NCI-H510A (cell line): ENCODE results near the gene NAT9.

Source experiments
- DNase-seq: peaks from one replicate; lab custom pipeline; 2025; lab: John Stamatoyannopoulos, UW

The NAT9 gene

DNA sequence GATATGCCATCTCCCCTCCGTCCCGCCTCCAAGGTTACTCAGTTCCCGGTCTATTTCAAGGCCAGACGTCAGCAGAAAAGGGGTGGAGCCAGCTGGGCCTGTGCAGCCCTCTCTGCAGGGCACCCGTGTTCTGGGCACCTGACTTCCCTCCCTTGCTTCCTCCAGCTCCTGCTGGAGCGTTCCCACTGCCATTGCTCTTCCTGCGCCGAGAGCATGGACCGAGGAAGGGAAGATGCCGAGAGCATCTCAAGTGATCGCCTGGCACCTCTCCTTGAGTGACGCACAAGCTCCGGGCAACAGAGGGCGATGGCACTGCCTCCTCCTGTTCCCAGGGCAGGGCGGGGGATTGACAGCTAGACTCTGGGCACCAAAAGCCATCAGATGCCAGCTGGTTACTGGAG is 29.4 kb upstream of the NAT9 start:
- DNase-seq = no peak

DNA sequence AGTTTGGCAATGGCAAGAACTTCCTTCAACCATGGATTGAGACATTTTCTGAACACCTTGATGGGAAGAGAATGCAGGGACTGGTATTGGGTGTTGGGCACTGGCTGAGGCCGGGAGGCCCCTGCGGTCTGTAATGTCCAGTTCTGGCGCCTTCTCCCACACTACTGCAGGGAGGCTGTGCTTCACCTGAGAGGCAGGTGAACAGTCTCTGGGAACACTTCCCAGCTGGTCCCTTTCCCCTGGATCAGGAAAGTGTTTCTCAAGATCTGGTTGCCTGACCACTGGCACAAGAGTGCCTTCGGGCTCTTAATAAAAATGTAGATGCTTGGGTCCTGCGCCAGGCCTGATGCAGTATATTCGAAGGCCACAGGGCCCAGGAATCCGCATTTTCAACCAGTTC is 28.5 kb upstream of the NAT9 start:
- no peak for DNase-seq

GRCh38 chr17:74803971-74804370 is 27.8 kb upstream of the NAT9 start:
- DNase-seq = no peak

- no peak for DNase-seq
Observed at GRCh38 chr17:74803388-74803930, 27.3 kb upstream of the NAT9 start.

GRCh38 chr17:74801896-74802295 is 25.8 kb upstream of the NAT9 start:
- no peak for DNase-seq

DNA sequence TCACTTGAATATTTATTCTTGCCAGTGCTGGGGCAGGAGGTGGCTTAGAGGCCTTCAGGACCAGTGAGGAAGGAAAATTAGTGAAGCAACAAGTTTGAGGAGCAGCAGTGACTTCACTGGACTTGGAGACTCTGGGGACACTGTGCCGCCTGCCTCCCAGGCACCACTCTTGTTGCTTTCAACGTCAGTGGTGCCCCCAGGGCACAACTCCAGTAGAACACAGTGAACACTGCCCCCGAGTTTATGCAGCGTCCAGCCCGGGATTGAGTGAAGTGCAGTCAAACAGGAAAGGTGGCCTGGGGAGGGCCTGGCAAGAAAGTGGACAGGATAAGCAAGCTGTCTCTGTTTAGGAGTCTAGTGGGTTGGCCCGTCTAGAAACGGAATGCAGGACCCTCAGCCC is 24.4 kb upstream of the NAT9 start:
- no peak for DNase-seq

DNA sequence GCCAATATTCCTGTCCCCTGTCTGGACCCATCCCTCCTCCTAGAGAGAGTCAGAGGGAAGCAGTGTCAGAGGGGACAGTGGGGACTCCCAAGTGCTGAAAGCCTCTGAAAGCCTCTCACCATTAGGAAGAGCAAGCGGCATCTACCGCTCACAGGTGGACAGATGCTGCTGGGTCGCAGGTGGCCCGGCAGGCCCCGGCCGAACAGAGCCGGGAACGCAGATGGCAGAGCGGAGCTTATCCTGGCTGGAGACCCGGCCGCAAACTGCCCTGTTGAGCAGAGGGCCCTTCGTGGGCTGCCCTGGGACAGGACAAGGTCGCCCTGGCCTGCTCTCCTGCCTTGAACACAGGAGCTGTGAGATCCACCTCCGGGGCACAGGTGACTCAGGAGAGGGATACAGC is 23.0 kb upstream of the NAT9 start:
- DNase-seq = no peak

DNA sequence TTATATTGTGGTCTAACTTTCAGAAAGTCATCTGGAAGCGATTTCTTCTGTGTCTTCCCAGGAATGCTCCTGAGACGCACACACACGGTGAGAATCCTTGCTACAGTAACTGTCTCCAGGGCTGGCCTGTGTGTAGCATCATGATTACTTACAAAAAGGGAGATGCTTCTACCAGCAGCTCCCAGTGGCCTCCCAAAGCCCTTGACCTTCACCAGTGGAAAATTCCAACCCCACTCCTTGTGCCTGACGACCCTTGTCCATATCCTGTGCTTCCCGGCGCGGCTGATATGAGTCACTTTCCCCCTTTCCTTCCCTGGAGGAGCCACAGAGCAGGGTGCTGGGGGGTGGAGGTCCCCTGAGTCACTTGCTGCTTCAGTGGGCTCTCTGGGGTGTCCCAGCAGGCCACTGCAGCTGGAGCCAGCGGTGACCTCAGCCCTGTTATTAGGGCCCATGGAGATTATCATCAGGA is 22.1 kb upstream of the NAT9 start:
- no peak for DNase-seq

DNA sequence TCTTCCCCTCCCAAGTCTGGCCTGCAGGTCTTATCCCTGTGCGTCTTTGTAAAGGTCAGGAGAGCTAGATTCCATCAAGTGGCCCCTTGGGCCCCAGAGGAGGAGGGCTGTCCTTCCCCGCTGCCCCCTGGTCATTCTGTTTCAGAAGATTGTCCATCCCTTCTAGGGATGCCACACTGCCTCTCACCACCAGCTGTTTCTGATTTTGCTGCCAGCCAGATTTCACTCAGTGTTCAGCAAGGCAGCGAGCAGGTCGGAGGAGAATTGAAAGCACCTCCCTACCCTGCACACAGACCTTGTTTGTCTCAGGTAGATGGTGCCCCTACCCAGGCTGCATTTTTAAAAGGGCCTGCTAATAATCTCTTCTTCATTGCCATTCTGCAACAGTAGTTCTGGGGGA is 21.7 kb upstream of the NAT9 start:
- DNase-seq = no peak

GRCh38 chr17:74796866-74797265 is 20.7 kb upstream of the NAT9 start:
- no peak for DNase-seq

- no peak for DNase-seq
Observed at GRCh38 chr17:74796211-74796610, 20.1 kb upstream of the NAT9 start.

- no peak for DNase-seq
Observed at GRCh38 chr17:74795327-74796020, 19.3 kb upstream of the NAT9 start.

- DNase-seq = no peak
Observed at GRCh38 chr17:74792586-74793105, 16.5 kb upstream of the NAT9 start.

DNA sequence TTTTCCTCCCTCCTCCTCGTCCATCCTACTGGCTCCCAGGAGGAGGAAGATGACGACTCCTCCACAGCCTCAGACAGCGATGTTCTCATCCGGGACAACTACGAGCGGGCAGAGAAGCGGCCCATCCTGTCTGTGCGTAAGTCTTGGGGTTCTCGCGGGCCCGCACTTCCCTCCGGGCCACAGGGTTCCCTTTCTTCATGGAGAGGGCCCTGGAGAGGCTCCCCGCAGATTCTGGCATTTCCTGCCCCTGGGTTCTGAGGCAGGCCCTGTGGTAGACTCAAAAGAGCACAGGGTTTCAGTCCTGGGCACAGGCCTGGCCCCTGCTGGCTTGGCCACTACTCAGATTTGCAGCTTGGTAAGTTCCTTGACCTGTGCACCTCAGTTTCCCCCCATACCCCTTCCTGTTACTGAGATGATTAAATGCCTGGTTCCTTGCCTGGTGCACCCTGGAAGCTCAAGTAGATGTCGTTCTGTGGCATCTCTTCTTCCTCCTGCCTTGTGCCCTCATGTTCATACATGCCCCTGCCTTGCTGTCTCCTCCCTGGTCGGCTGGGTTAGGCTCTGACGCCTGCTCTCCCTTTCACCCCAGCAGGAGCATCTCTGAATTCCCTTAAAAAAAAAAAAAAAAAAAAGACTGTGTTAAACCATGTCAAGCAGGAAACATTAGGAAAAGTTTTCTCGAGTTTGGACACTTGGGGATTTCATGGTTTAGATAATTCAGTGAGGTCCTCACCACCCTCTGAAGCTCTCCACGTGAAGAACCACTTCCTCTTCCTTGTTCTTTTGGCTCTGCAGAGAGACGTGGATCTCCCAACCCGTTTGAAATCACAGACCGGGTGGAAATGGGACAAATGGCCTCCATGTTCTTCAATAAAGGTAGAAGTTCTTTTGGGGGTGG is 14.3 kb upstream of the NAT9 start:
- DNase-seq = no peak

DNA sequence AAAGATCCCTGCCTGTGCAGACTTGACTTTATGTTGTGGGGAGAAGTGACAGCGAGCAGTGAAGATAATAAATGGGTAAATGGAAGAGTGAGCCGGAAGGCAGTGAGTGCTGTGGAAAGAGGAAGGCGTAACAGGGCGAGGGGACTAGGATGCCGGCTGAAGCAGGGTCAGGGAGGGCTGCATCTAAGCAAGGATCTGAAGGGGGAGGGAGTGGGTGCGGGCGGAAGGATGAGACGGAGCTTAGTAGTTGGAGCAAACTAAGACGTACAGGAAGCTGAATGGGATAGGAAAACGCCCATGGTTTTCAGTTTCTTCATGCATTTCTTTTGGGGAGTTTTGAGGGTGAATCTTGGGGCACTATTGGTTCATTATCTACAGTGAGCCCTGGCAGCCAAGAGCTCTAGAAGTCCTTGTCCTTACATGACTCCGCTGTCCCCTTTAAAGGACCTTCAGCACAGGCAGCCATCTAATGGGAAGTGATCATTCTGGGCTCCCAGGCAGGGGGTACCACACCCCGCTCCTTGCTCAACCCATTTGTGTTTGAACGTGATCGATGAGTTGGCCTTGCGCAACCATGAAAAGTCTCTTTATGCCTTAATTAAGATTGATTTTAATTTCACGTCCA is 10.4 kb upstream of the NAT9 start:
- DNase-seq = no peak

DNA sequence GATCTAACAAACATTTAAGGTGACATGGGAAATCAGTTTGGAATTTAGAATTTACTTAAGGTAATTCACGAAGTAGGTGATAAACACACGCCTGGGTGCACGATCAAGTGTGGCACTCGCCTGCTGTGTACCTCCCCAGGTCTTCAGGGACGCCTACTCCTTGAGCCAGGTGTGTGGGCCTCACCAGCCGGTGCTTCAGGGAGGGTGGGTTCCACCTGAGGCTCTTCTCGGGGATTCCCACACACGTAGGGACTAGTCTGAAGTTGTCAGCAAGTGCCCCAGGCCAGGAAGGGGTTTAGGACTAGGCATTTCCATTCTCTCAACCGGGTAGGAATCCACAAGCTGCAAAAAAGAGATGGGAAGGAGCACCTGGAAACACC is 9.8 kb upstream of the NAT9 start:
- no peak for DNase-seq

DNA sequence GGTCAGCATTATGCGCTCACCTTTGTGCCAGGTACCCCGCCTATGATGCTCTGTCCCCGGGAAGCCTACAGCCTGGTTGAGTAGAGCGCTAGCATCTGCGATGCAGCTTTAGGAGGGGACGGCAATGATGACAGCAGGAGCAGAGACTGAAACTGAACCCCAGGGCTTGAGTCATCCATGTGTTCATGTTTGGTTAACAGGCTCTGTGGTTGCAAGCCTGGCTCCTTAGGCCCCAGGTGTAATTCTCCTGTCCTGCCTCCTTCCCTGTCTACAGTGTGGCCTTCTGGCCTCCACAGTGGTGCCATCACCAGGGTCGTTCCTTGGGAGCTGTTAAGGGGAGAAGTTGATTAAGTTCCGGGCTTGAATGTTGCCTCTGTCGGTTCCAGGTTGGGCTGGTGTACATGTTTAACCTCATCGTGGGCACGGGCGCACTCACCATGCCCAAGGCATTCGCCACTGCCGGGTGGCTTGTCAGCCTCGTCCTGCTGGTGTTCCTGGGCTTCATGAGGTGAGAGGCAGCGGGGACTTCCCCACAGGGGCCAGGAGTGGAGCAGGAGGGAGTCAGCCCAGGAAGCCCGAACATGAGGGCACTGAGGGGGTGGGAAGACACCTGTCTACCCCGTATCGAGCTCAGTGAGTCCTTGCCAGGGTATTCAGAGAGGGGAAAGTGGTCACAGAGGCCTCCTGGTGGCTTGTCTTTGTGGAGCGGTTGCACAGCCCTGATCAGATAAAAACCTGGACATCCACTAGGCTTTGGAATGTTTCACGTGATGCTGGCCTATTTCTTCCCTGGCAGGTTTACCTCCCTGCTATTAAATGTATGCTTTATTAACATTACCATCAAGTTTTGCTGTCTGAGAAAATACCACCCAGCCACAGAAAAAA is 9.2 kb upstream of the NAT9 start:
- no peak for DNase-seq

- DNase-seq = no peak
Observed at GRCh38 chr17:74784125-74784810, 8.1 kb upstream of the NAT9 start.

- DNase-seq = no peak
Observed at GRCh38 chr17:74782571-74782970, 6.4 kb upstream of the NAT9 start.

DNA sequence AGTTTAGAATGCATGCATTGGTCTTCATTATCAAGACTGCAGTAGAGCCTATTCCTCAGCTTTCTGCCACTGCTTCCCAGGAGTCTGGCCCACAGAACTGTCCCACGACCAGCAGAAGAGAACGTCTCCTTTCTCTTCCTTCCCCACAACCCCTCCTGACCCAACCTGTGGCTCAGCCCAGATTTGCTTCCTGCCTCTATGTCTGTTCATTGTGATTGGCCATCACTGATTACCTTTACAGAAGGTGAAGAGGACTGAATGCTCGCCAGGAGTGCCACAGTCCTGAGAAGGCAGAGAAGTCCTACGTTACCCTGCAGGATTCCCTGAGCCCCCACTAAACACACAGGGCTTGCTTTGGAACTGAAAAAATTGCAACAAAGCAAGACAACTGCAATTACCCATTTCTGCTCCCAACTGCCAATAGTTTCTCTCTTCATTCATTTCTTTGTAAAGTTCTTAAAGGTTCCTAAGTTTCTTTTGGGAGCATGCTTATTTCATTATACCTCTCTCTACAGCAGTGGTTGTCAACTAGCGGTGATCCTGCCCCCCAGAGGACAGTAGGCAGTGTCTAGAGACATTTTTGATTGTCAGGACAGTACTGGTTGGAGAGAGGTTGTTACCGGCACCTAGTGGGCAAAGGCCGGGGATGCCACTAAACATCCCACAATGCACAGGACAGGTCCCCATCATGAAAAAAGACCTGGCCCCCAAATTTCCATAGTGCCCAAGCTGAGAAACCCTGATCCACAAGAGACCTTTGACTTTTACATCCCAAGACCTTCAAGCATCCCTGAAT is 4.5 kb upstream of the NAT9 start:
- DNase-seq = no peak
